Esophagus muscularis mucosa (tissue), 3 donors: ENCODE data around the gene SZT2.

Experiments
- POLR2A ChIP-seq: fragments of 450-650 bp; IDR thresholded peaks from one replicate; pipeline ENCODE4 v1.6.1; 2017; ENCODE audit warnings: antibody characterized with exemption, moderate library complexity, mild to moderate bottlenecking, low read depth
- TF ChIP-seq, protein P1 (sequence below), 3 experiments: fragments of 200-600 bp in 2 of 3; fragments of 450-650 bp in 1 of 3; sonication (generic) in 2 of 3; IDR thresholded peaks; one replicate each; pipeline ENCODE4 v1.5.1; 2017 to 2019; ENCODE audit warnings: antibody characterized with exemption in 3 of 3, mild to moderate bottlenecking in 2 of 3, moderate library complexity in 1 of 3

GRCh38 chr1:43418858-43419257 lies 29.2 kb downstream of the SZT2 start:
- TF ChIP-seq, protein P1, sequence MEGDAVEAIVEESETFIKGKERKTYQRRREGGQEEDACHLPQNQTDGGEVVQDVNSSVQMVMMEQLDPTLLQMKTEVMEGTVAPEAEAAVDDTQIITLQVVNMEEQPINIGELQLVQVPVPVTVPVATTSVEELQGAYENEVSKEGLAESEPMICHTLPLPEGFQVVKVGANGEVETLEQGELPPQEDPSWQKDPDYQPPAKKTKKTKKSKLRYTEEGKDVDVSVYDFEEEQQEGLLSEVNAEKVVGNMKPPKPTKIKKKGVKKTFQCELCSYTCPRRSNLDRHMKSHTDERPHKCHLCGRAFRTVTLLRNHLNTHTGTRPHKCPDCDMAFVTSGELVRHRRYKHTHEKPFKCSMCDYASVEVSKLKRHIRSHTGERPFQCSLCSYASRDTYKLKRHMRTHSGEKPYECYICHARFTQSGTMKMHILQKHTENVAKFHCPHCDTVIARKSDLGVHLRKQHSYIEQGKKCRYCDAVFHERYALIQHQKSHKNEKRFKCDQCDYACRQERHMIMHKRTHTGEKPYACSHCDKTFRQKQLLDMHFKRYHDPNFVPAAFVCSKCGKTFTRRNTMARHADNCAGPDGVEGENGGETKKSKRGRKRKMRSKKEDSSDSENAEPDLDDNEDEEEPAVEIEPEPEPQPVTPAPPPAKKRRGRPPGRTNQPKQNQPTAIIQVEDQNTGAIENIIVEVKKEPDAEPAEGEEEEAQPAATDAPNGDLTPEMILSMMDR (IDR thresholded peaks at IDR 0.05): no peak
- TF ChIP-seq POLR2A: no peak
